GM18870 (cell line): ENCODE results near the gene RBSN.

Experiments
- ATAC-seq: cut with Tn5 transposase; IDR thresholded peaks from one replicate; pipeline ENCODE4 v1.9.1; 2021; ENCODE audit warnings: moderate library complexity; ENCODE audit not compliant: unreplicated experiment

RBSN gene

DNA sequence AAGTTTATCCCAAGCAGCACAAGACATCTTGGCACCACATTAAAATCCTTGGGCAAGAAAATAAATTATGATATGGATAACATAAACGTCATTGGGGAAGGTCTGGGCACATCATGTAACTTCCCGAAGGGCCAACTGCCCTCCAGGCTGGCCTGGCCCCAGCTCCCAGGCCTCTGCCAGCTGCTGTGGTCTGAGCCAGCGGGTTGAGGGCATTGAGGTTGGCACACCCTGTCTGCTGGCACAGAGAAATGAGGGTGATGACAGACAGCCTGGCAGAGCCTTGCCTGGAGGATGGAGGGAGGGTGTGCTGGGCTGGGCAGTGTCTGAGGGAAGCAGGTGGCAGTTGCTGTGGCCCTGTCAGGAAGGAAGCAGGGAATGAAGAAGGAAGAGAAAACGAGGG, 3.3 kb upstream of the RBSN start:
- ATAC-seq, result no peak

DNA sequence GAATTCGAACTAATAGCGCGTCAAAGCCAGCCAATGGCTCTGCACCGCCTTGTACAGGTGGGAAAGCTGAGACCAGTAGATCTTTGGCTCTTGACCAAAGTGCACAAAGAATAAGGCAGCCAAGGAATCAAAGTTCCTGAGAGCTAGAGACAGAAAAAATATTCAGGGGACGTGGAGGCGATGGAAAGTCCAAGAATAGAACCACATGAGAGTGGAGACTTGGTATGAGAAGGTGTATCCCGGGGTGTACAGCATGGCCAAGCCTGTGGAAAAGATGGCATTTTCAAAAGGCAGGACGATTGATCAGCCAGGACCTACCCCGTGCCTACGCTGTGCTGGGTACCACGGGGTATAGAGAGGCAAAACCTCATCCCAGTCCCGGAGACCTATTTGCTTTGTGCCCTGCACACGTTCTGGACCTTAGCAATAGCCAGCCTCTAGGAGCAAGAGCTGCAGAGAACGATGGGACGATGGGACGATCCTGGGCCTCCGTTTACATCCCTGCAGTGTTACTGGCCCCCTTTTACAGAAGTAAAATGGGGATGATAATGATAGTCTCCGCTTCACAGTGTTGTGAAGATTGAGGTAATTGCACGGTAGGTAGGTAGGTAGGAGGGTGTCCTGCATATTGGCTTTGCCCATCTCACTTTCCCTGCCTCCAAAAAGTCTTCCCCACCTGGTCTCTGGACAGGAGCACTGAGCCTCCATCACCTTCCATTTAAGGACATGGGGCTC, 583 bp upstream of the RBSN start:
- peak; percentile 15 for ATAC-seq

DNA sequence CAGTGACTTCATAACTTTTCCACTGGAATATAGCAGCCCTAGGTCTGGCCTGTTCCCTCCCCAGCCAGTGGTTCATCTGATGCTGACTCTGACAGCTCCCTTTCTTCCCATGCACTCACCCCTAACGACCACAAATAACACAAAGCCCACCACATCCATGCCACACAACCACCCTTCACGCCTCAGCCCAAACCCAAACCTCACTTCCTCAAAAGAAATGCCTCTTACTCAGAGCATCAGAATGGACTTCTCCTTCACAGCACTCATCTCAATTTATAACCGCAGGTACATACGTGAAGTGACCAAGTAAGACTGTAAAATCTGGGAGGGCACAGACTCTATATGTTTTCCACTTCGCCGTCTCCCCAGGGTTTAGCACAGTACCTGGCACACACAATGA, 1.1 kb downstream of the RBSN start:
- ATAC-seq, result no peak

DNA sequence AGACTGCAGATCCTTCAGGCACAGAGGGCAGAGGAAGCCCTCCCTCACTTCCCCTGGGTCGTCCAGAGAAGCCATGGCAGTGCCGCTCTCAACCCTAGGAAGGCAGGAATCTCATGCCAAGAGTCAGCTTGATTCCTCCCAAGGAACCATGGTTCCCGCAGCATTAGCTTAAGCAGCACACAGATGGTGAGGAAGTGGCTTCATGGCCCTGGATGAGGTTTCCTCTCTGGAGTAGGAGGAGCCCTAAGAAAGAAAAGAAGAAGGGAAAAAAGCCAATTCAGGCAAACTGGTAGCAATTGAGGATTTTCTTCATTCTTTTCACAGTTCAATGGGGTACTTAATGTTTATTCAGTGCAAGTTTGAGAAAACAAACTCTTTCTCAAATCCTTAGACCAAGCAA, 2.9 kb downstream of the RBSN start:
- ATAC-seq, result no peak

DNA sequence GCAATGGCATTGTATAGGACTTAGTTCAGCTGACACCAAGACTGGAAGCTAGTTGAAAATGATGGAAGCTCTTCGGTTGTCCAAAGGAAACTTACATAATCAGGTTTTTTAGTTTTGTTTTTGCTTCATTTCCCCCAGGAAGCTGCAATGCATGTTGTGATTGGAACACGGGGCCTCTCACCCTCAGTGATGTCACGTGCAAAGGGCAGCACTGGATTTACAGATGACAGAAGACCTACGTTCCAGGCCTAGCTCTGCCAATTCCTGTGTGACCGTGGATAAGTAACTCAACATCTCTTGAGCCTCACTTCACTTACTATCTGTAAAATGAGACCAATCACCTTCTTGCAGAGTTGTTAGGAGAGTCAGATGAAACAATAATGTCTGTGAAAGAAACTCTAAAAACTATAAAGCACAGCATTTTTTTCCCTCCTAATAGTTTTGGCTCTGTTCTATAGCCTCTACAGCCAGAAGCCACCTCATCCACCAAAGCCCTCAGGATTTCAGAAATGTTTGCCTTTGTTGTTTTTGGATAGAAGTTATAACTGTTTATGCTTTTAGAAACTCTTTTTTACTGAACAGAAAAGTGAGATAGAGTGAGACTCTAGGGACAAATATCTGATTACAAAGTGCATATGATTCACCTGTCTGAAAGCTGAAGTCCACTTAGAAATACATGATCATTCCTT, 4.6 kb downstream of the RBSN start:
- ATAC-seq, result no peak

DNA sequence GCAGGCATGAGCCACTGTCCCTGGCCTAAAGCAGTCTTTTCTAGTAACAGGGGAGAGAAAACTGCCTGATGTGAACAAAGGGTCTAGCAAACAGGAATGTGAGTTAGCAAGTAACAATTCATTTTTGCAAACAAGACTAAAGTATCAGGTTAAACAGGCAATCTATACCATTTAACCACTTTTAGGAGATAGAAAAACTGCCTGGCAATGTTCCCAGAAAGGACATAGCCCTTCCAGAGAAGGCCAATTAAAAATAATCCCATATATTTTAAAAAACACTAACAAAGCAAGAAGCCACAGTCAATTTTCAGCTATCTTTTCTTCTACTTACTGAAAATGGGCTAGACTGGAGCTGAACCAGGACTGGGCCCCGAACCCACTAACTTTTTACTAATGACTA, 6.3 kb downstream of the RBSN start:
- no peak for ATAC-seq

DNA sequence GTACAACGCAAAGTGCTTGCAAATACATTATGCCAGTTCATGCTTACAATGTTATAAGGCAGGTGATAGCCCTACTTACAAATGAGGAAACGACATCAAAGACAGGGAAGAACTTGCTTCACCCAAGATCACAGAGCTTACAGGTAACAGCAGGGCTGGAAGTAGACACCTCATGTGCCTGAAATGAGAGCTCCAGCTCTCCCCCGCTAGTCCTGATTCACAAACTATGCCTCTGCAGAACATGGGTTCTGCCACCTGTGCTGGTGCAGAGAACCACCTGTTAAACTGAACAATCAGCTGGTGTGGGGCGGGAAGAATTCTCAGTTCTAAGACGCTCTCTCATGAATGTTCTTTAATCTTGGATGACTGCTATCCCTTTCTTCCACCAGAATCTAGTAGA, 7.4 kb downstream of the RBSN start:
- ATAC-seq, result no peak

DNA sequence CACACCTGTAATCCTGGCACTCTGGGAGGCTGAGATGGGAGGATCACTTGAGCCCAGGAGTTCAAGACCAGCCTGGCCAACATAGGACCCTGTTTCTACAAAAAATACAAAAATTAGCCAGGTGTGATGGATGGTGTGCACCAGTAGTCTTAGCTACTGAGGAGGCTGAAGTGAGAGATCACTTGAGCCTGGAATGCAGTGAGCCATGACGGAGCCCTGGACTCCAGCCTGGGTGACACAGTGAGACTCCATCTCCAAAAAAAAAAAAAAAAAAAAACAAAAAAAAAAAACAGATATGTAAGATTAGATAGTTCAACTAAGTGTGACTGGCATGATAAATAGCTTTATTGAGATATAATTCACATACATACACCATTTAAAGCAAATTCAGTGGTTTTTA, 9.7 kb downstream of the RBSN start:
- ATAC-seq, result no peak

DNA sequence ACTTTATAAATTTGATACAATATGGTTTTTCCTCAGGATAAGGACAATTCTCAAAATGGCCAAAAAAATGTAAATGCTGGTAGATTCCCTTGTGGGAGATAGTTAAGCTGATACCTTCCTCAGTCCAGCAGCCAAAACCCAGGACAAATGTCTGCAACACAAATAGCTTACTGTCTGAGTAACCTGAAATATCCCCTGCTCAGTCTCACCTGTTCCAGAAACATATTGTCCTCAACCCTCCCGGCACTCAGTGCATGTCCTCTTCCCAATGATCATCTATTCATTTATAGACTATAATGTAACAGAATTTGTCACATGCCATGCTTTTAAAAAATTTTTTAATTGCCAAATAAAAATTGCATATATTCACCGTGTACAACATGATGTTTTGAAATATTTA, 12.2 kb downstream of the RBSN start:
- ATAC-seq, result no peak

DNA sequence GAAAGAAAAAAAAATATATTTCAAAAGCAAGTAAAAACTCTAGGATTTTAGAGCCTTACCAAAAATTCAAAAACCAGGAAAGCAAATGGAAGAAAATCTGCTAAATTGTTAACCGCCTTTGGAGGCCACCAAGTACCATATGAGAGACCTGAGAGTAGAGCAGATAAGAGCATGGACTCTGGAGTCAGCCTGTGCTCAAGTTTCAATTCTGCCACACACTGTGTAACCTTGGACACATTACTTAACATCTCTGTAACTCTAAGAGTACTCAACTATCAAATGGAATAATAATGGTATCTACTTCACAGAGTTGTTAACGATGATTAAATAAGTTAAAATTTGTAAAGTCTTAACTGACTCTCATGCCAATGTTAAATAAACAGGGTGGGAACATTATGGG, 12.7 kb downstream of the RBSN start:
- no peak for ATAC-seq

DNA sequence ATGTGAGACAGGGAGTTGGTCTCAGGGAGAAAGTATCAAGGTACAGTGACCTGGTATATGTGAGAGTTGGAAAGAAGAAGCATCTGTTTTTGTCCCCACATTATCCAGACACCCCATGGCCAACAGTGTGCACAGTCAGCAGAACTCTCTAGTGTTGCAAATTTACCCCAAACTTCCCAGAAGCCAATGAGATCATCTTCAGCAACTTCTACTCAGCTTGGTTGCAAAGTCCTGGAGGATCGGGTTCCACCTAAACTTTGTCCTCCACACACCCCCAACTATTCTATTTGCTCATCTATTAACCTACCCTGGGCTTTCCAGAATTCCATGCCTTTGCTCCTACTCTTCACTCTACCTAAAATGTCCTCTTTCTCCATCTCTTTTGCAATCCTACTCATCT, 15.7 kb downstream of the RBSN start:
- no peak for ATAC-seq

DNA sequence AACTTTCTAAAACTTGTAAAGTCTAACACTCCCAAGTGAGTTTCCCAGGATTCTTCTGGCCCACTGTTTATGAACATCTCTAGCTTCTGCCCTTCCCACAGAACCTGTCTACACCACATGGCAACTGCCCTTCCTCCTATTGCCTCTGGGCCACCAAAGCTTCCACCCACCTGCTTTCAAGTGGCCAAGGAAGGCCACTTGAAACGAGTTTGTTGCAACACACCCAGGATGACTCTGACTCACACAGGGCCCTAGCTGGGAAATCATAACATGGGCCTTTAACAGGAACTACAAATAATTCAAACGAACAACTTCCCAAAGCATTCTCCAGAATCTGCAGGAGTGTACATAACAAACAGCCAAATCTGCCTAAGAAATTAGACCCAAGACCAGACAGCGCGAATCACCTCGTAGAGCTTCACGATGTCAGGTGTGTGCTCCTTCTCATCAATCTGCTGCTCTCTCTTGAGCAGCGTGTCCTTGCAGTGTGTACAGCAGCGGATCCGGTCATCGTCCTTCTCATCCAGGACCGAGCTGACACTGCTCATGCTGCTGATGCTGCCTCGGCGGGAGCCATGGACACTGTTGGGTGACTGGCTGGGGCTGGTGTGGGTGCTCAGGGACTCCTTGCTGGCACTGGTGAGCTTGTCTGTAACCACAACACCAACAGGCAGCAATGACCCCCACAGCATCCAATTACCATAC, 16.8 kb downstream of the RBSN start:
- ATAC-seq, result no peak

DNA sequence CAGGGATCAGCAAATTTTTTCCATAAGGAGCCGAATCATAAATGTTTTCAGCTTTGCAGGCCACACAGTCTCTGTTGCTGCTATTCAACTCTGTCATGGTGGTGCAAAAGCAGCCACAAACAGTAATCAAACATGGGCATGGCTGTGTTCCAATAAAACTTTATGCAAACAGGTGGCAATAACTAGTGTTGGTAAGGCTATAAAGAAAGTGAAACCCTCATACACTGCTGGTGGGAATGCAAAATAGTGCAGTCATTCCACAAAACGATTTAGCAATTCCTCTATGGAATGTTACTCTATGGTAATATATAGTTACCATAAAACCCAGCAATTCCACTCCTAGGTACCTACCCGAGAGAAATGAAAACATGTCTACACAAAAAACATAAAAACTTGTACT, 19.9 kb downstream of the RBSN start:
- no peak for ATAC-seq

DNA sequence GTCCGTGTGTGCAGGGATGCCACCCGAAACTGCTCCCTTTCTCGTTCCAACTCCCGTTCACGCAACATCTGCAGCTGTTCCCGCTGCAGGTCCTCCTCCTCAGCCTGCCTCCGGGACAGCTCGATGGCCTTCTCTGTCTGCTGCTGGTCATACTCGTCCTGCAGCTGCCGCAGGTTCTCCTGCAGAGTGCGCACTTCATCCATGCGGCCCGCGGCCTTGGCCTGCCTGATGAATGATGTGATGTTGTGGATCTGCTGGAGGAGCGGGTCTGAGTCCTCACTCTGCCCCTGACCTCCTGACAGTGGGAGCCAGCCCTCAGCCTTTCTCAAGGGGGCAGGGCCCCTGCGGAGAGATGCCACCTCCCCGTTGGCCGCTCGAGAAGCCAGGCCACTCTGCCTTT, 24.4 kb downstream of the RBSN start:
- ATAC-seq, result no peak

DNA sequence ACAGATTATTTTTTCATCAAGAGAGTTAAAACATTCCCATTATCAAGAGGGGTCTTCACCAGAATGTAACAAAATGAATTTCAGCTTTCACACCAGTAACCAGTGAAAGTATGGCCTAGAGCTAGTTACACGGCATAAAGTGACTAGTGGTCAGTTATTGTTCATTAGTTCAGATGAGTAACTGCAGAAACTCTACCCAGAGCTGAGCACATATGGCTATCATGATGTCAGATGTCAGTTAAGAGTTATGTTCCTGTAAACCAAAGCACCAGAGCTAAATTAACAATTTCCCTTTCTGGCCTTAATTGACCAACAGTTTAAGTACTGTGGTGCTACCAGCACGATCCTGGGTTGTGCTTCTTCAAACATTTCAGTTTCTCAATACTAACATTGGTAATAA, 27.2 kb downstream of the RBSN start:
- no peak for ATAC-seq

DNA sequence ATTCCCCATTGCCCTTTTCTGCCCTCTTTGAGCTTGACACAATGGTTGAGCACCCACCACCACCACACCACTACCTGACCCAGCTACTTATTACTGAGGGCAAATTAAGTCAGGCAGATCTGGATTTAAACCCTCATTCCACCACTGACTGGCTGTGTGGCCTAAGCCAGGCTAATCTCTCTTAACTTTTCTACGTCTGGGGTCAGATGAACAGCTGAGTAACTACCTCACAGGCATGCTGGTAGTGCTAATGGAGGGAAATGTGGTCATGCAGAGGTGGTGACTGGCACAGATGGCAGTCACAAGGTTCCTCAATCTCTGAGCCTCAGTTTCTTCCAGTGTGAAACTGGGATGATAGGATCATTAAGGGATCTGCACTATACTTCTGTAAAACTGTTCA, 29.5 kb downstream of the RBSN start:
- no peak for ATAC-seq

DNA sequence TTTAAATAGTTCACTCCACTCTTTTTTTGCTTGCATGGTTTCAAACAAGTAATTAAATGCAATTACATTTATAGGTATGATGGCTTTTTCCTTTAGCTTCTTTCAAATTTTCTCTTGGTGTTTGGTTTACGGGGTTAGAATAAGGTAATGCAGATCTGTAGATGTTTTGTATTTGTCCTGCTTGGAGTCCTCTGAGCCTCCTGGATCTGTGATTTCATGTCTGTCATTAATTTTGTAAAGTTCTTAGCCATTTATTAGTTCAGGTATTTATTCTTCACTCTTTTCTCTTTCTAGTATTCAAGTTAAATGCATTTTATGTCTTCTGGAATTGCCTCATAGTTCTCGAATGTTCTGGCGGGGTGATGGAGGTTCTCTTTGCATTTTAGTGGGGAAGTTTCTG, 32.5 kb downstream of the RBSN start:
- no peak for ATAC-seq

DNA sequence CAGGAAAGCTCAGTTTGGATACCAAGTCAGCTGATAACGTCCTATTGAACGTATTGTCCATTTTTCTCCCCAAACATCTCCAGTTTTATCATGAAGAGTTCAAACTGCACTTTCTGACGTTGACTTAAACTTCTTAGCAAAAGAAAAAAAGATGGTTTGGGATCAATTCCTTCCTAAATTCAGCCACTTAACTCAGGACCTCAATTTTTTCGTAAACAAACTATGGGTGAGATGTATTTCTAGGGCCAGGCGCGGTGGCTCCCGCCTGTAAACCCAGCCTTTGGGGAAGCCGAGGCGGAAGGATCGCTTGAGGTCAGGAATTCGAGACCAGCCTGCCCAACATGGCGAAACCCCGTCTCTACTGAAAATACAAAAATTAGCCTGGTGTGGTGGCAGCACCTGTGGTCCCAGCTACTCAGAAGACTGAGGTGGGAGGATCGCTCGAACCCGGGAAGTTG, 33.4 kb downstream of the RBSN start:
- peak; percentile 22 for ATAC-seq

DNA sequence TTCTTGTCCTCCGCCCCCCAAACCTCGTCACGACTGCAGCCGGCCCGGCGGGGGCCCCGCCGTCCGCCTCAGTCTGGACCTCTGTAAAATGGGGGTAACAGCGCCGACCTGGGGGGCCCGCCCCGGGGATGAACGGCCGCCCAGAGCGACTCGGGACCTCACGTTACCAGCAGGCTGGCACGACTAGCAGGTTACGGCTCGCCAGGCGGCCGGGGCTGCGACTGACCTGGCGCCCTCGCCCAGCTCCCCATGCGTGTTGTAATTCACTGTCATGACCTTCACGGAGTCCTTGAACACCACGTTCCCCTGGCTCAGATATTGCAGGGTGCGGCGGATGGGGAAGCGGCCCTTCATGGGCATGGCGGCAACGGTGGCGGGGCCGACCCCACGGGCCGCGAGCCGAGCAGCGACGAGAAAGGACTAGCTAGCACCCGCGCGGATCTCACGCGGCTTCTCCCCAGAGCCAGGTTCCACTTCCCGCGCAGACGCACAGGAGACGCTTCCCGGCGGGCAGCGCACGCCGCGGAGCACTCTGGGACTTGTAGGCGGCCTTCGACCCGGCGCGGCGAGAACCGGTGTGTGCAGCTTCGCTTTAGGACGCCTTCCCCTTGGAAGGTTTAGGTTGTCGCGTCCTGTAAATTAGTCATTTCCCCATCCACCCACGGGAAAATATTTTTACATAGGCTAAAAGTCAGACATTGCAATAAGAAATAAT, 34.0 kb downstream of the RBSN start, which contains the start of gene MRPS25:
MRPS25 (minus strand) TSS at position 481 of the 715 bp plus-strand sequence; CDS start at position 360, 121 bp downstream.
- ATAC-seq, result peak; percentile 79

DNA sequence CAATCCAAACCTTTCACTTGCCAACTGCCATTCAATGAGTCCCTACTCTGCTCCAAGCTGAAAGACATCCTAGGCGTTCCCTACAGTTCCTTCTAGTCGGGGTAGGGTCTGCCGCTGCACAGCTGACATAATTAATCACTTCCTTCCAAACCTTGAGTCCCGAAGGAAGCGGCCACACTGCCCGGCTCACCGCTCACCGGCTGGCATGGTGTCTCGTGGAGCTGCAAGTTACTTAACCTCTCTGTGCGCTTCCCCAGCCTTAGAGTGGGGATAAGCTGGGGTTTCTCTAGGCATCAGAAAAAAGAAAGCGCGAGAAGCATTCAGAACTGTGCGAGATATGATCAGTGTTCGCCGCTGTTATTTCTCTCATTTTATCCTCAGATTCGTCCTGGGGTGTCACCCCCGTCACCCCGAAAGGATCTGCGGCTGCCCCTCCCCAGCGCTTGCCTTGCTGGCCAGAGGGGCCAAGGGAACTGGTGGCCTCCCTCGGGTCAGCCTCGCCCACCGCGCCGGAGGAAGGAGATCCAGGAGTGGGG, 34.6 kb downstream of the RBSN start:
- ATAC-seq, result peak; percentile 21

DNA sequence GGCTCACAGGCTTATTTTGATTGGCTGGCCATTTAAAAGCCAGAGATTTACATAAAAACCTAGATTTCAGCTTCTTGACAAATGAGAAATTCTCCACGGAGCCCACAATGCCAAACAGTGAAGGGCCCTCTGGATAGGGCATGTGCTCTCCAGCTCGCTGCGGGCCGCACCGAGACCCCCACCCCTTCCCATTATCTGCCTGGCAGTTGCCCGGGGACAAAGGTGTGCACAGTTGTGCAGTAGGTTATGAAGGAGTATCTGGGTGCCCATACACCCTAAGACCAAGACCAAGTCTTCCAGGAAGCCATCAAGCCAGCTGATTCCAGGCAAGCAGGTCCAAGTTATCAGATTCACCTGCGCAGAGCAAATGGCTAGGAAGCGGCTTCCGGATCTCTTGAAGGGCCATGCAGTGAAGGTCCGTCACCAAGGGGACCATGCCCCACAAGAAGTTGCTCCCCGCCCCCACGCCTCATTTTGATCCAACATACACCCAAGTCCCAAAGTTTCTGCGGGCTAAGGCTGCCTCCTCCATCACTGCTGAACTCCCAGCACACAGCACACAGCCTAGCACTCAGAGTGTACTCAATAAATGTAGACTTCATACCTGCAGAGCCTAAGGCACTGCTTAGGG, 35.2 kb downstream of the RBSN start:
- ATAC-seq, result no peak
